Measurements from ENCODE around the gene MYLK.
A peak's percentile ranks its signal among the peaks of the same experiment; 100 is the strongest.

Gene MYLK

GRCh38 chr3:123658852-123659206 lies 225.3 kb downstream of the MYLK start:
- H3K4me3 ChIP-seq (ENCODE audit: low read depth, low read length), result no peak overlapping the region
- no peak for DNase-seq (ENCODE audit: low read depth)
- no peak for TF ChIP-seq CTCF (IDR thresholded peaks at IDR 0.05; ENCODE audit: control insufficient read depth, extremely low read depth, insufficient read depth)

GRCh38 chr3:123658118-123658851 lies 225.8 kb downstream of the MYLK start:
- no peak overlapping the region for H3K4me3 ChIP-seq (ENCODE audit: low read depth, low read length)
- peak; percentile 55 for DNase-seq (ENCODE audit: low read depth)
- no peak for TF ChIP-seq CTCF (IDR thresholded peaks at IDR 0.05; ENCODE audit: control insufficient read depth, extremely low read depth, insufficient read depth)

GRCh38 chr3:123657568-123657967 lies 226.6 kb downstream of the MYLK start:
- H3K4me3 ChIP-seq (ENCODE audit: low read depth, low read length), result no peak overlapping the region
- DNase-seq (ENCODE audit: low read depth), result no peak
- TF ChIP-seq CTCF (IDR thresholded peaks at IDR 0.05; ENCODE audit: control insufficient read depth, extremely low read depth, insufficient read depth), result no peak

- no peak overlapping the region for H3K4me3 ChIP-seq (ENCODE audit: low read depth, low read length)
- no peak for DNase-seq (ENCODE audit: low read depth)
- TF ChIP-seq CTCF (IDR thresholded peaks at IDR 0.05; ENCODE audit: control insufficient read depth, extremely low read depth, insufficient read depth), result no peak
Measured at GRCh38 chr3:123657111-123657510, 227.0 kb downstream of the MYLK start.

GRCh38 chr3:123656691-123657090 lies 227.4 kb downstream of the MYLK start:
- no peak overlapping the region for H3K4me3 ChIP-seq (ENCODE audit: low read depth, low read length)
- TF ChIP-seq CTCF (IDR thresholded peaks at IDR 0.05; ENCODE audit: control insufficient read depth, extremely low read depth, insufficient read depth), result no peak
- no peak for DNase-seq (ENCODE audit: low read depth)

- no peak for DNase-seq (ENCODE audit: low read depth)
- no peak overlapping the region for H3K4me3 ChIP-seq (ENCODE audit: low read depth, low read length)
- no peak for TF ChIP-seq CTCF (IDR thresholded peaks at IDR 0.05; ENCODE audit: control insufficient read depth, extremely low read depth, insufficient read depth)
Measured at GRCh38 chr3:123656274-123656673, 227.9 kb downstream of the MYLK start.

GRCh38 chr3:123655400-123655799 lies 228.7 kb downstream of the MYLK start:
- TF ChIP-seq CTCF (IDR thresholded peaks at IDR 0.05; ENCODE audit: control insufficient read depth, extremely low read depth, insufficient read depth), result no peak
- H3K4me3 ChIP-seq (ENCODE audit: low read depth, low read length), result no peak overlapping the region
- DNase-seq (ENCODE audit: low read depth), result no peak
